BJ (cell line): ENCODE measurements around the gene AP5Z1. TPM values are rescaled to one million over a fixed set of nuclear protein-coding genes. Genes with fewer than 3 reads are reported as not detected.

ENCODE experiments used
- CTCF ChIA-PET: fragments of 350-600 bp; formaldehyde crosslinking; extraction: SDS; loops from one replicate; lab custom pipeline; 2021; ENCODE audit warnings: antibody characterized with exemption, inconsistent platforms; lab: Yijun Ruan, JAX
- POLR2A ChIA-PET: fragments of 300-600 bp; sonication (Branson Sonifier 250); formaldehyde crosslinking; extraction: SDS; loops from one replicate; lab custom pipeline; 2021; ENCODE audit warnings: antibody characterized with exemption; lab: Charles Lee
- DNase-seq: peaks from one replicate; pipeline ENCODE4 v3.0.0-alpha.2; 2011; ENCODE audit warnings: low read depth
- H3K27me3 ChIP-seq: 2 replicates; pipeline ENCODE4 v1.6.0; 2011; ENCODE audit warnings: low read length; ENCODE audit not compliant: control insufficient read depth, insufficient read depth
- H3K36me3 ChIP-seq: 2 replicates; pipeline ENCODE4 v1.5.1; 2011; ENCODE audit warnings: low read length; ENCODE audit not compliant: control insufficient read depth, insufficient read depth
- H3K4me3 ChIP-seq: 2 replicates; pipeline ENCODE4 v1.5.1; 2011; ENCODE audit warnings: low read depth, mild to moderate bottlenecking, control low read depth, low read length
- polyA plus RNA-seq: library from polyadenylated mRNA; depleted of rRNA; stranded (reverse); fragments of >200 nt; gene quantifications from 2 replicates; pipeline ENCODE4 v1.2.3, GENCODE V29; 2011
- TF ChIP-seq, protein P1 (sequence below): IDR thresholded peaks from 2 replicates; pipeline ENCODE4 v1.5.1; 2011; ENCODE audit warnings: low read depth, mild to moderate bottlenecking, control low read depth, inconsistent platforms, low read length, moderate library complexity; ENCODE audit not compliant: insufficient read depth

Gene AP5Z1
- polyA plus RNA-seq, 1 experiment = 27.3 TPM

DNA sequence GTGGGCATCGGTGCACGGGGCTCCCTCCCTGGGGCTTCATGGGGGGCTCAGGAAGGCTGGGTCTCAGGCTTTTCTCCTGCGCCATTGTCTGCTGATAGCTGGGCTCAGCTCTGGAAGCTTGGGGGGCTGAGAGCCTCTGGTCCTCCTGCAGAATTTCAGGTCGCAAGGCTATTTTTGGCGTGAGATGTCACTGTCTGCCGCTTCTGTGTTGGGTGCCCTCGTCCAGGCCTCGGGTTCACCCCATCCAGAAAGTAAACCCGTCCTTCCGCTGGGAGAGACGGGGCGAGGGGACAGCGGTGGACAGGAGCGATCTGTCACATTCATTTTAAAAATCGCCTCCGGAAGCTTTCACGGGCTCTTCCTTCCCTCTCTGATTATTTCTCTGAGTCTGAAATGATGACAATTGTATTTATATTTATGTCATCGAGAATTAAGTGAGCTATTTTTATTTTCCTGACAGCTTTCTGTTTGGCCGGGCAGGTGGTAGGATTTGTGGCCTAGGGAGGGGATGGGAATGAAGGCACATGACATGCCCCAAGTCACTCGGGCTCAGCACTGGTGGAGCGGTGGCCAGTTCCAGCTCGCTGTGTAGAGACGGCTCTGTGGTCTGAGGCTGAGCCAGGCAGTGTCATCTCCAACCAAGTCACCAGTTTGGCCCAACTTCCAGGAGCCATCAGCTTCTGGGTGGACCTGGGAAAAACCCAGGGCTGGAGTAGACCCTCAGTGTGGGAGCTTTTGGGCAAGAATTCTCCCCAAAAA, 40.7 kb upstream of the AP5Z1 start:
- H3K27me3 ChIP-seq = no peaks in the 10 kb centered on the region
- DNase-seq = no peak
- CTCF ChIA-PET = interaction anchor here (1.5 kb wide), 1 partner anchor 11 kb away, joined by 4 read pairs; no protein-coding TSS in a partner anchor
- H3K36me3 ChIP-seq = peaks cover 7% of the 10 kb centered on the region
- TF ChIP-seq, protein P1, sequence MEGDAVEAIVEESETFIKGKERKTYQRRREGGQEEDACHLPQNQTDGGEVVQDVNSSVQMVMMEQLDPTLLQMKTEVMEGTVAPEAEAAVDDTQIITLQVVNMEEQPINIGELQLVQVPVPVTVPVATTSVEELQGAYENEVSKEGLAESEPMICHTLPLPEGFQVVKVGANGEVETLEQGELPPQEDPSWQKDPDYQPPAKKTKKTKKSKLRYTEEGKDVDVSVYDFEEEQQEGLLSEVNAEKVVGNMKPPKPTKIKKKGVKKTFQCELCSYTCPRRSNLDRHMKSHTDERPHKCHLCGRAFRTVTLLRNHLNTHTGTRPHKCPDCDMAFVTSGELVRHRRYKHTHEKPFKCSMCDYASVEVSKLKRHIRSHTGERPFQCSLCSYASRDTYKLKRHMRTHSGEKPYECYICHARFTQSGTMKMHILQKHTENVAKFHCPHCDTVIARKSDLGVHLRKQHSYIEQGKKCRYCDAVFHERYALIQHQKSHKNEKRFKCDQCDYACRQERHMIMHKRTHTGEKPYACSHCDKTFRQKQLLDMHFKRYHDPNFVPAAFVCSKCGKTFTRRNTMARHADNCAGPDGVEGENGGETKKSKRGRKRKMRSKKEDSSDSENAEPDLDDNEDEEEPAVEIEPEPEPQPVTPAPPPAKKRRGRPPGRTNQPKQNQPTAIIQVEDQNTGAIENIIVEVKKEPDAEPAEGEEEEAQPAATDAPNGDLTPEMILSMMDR = no peak
- H3K4me3 ChIP-seq = no peak overlapping the region
- POLR2A ChIA-PET = no interaction called here

DNA sequence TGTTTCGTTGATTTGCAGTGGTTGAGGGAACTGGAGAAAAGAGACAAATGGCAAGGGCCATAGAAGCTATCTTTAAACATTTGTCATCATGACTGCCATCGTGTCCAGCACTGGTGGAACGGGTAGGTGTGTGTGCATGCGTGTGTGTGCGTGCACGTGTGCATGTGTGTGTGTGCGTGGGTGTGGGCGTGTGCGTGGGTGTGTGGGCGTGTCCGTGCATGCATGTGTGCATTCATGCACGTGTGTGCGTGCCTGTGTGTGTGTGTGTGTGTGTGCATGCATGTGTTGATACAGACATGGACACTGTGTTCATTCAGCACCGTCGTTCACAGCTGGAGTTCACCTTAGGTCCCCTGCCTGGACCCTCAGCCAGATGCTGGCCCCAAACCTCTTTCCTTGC, 38.1 kb upstream of the AP5Z1 start:
- ChIA-PET POLR2A (no interaction called here), CTCF (no interaction called here)
- H3K4me3 ChIP-seq = no peak overlapping the region
- no peak for DNase-seq
- peaks cover 13% of the 10 kb centered on the region for H3K36me3 ChIP-seq
- H3K27me3 ChIP-seq = no peaks in the 10 kb centered on the region
- TF ChIP-seq, protein P1 = no peak

DNA sequence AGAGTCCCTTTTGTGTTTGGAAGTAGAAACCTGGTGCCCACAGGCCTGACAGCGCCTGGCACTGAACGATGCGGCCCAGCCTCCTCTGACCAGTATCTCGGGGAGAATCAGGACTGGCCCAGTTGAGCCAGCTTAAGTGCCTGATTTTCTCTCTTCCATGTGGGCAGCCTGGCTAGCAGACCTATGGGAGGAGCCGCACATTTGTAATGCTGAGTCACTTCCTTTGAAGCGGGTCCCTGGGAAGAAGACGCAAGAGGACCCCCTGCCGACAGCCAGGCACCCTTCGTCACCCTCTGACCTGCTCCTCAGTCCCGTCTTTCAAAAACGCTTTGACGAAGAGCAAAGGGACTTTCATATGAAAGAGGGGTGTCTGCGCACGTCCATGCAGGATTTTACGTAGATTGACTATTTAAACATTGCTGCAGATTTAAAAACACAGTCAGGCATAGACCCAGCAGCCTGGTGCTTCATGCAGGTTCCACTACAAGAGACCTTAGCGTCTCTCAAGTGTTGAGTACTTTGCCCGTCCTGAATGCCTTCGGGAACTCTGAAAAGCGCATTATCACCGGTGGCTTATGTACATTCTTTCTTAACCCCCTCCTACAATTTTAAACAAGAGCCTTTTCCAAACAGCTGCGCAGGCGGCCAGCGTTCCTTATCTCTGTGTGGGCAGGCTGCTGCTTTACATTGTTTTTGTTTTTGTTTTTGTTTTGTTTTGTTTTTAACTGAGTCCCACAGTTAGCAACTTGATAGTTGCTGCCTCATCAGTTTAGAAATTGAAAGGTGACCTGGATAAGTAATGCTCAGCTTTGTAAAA, 36.5 kb upstream of the AP5Z1 start:
- TF ChIP-seq, protein P1 = 0 out of 2 replicates have a peak, but pooled peaks have one; percentile 11
- peaks cover 17% of the 10 kb centered on the region for H3K36me3 ChIP-seq
- no peak overlapping the region for H3K4me3 ChIP-seq
- ChIA-PET POLR2A (no interaction called here), CTCF (interaction anchor here (0.8 to 1.2 kb wide), 2 partner anchors 10 to 106 kb away, joined by 3 read pairs; no protein-coding TSS in a partner anchor)
- no peaks in the 10 kb centered on the region for H3K27me3 ChIP-seq
- no peak for DNase-seq

DNA sequence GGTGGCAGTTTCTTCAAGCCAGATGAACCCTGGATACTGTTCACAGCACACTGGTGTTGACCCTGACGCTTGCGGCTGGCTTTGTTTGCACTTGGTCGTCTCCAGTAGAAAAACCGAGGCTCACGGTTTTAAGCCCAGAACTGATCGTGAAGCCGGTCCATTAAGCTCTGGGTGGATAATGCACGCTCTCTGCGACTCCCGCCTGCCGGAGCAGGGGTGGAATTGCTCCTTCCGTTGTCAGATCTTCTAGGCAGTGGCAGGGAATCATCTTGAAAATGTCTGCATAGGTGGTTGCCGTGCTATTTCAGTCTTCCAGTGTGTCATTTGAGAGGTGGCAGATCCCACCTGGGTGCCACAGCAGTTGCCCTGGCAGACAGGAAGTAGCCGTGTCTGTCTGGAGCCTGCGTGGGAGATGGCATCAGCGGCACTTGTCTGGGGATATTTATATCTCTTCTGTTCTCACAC, 35.9 kb upstream of the AP5Z1 start:
- TF ChIP-seq, protein P1 = no peak
- no peaks in the 10 kb centered on the region for H3K27me3 ChIP-seq
- H3K36me3 ChIP-seq = peaks cover 17% of the 10 kb centered on the region
- POLR2A ChIA-PET = no interaction called here
- CTCF ChIA-PET = no interaction called here
- no peak overlapping the region for H3K4me3 ChIP-seq
- DNase-seq = no peak

DNA sequence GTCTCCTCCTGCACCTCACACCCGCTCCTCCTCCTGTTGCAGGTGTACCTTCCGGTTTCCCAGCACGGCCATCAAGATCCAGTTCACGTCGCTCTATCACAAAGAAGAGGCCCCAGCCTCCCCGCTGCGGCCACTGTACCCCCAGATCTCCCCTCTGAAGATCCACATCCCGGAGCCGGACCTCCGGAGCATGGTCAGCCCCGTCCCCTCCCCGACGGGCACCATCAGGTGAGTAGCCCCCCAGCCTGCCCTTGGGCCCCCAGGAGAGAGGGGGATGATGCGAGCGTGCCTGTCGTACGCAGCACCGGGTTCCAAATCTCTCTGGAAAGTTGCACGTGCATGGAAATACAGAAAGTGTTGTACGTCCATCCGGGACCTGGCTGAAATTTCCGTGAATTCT, 34.6 kb upstream of the AP5Z1 start:
- Histone ChIP-seq H3K27me3 (no peaks in the 10 kb centered on the region), H3K36me3 (peaks cover 17% of the 10 kb centered on the region), H3K4me3 (no peak overlapping the region)
- DNase-seq = no peak
- TF ChIP-seq, protein P1 = no peak
- POLR2A ChIA-PET = interaction anchor here (0.6 kb wide), 1 partner anchor 9 kb away, joined by 10 read pairs; no protein-coding TSS in a partner anchor
- CTCF ChIA-PET = interaction anchor here (1.5 kb wide), 1 partner anchor 12 kb away, joined by 3 read pairs; no protein-coding TSS in a partner anchor
